Karpas-422 (cell line): ENCODE measurements around the gene OR4D11. TPM values are rescaled to one million over a fixed set of nuclear protein-coding genes. Genes with fewer than 3 reads are reported as not detected.
"Not testable (repeated sequence)": the region's sequence is repeated elsewhere in the genome, so short reads cannot be mapped to it uniquely, and the experiment has no call there.

Experiments
- DNase-seq: peaks from one replicate; pipeline ENCODE4 v3.0.0-alpha.2; 2015
- H2AFZ ChIP-seq: fragments of 200-600 bp; sonication (generic); 2 replicates; pipeline ENCODE4 v1.6.1; 2014; ENCODE audit warnings: antibody characterized with exemption, low read length, mixed read lengths
- H3K27ac ChIP-seq: fragments of 200-600 bp; sonication (generic); 2 replicates; pipeline ENCODE4 v1.5.1; 2014; ENCODE audit warnings: mild to moderate bottlenecking, low read length, moderate library complexity
- H3K27me3 ChIP-seq: fragments of 200-600 bp; sonication (generic); 2 replicates; pipeline ENCODE4 v1.6.1; 2014; ENCODE audit warnings: low read length, mixed read lengths
- H3K36me3 ChIP-seq: fragments of 200-600 bp; sonication (generic); 2 replicates; pipeline ENCODE4 v1.6.1; 2014; ENCODE audit warnings: low read length, mixed read lengths; ENCODE audit not compliant: insufficient read depth
- H3K4me1 ChIP-seq: fragments of 200-600 bp; sonication (generic); 2 replicates; pipeline ENCODE4 v1.6.1; 2014; ENCODE audit warnings: mild to moderate bottlenecking, low read length, mixed read lengths
- H3K4me2 ChIP-seq: fragments of 200-600 bp; sonication (generic); 2 replicates; pipeline ENCODE4 v1.6.1; 2014; ENCODE audit warnings: low read length, low read depth, mild to moderate bottlenecking; ENCODE audit not compliant: poor library complexity, severe bottlenecking
- H3K4me3 ChIP-seq: fragments of 200-600 bp; sonication (generic); 2 replicates; pipeline ENCODE4 v1.5.1; 2014; ENCODE audit warnings: mild to moderate bottlenecking, antibody characterized with exemption, low read length, mixed read lengths
- H3K79me2 ChIP-seq: fragments of 200-600 bp; sonication (generic); 2 replicates; pipeline ENCODE4 v1.6.1; 2014; ENCODE audit warnings: mild to moderate bottlenecking, low read length, mixed read lengths
- H3K9ac ChIP-seq: fragments of 200-600 bp; sonication (generic); 2 replicates; pipeline ENCODE4 v1.6.0; 2014; ENCODE audit warnings: low read length
- H3K9me2 ChIP-seq: fragments of 200-600 bp; sonication (generic), shearing (Covaris generic); replicated peaks from 2 replicates; pipeline ENCODE4 v1.6.0; 2014; ENCODE audit warnings: mild to moderate bottlenecking, low read length, moderate library complexity; ENCODE audit not compliant: insufficient read depth
- H3K9me3 ChIP-seq: fragments of 300-700, 200-600 bp; sonication (generic); 2 replicates; pipeline ENCODE4 v1.6.1; 2014; ENCODE audit warnings: low read length, mixed read lengths
- H4K20me1 ChIP-seq: fragments of 200-600 bp; sonication (generic); 2 replicates; pipeline ENCODE4 v1.6.1; 2014; ENCODE audit warnings: mild to moderate bottlenecking, antibody characterized with exemption, low read length, low read depth; ENCODE audit not compliant: insufficient read depth
- total RNA-seq: library from RNA; depleted of rRNA; stranded (reverse); fragments of >200 nt; shearing (Covaris generic); gene quantifications from 2 replicates; pipeline ENCODE4 v1.2.3, GENCODE V29; 2014; ENCODE audit warnings: low replicate concordance

Gene OR4D11
- total RNA-seq, 1 experiment from 2014 or later, result not detected

GRCh38 chr11:59534676-59535075, 31.3 kb downstream of the OR4D11 start:
- DNase-seq, result no peak
- H3K79me2 ChIP-seq, result no peaks in the 10 kb centered on the region
- peaks cover 9% of the 10 kb centered on the region for H3K4me1 ChIP-seq
- H4K20me1 ChIP-seq, result no peaks in the 10 kb centered on the region
- H3K36me3 ChIP-seq, result no peaks in the 10 kb centered on the region
- H3K27ac ChIP-seq, result no peak overlapping the region
- H2AFZ ChIP-seq, result no peak overlapping the region
- no peak overlapping the region for H3K9ac ChIP-seq
- no peak overlapping the region for H3K4me3 ChIP-seq
- no peak overlapping the region for H3K4me2 ChIP-seq
- no peaks in the 10 kb centered on the region for H3K9me2 ChIP-seq
- no peaks in the 10 kb centered on the region for H3K9me3 ChIP-seq
- no peaks in the 10 kb centered on the region for H3K27me3 ChIP-seq

DNA sequence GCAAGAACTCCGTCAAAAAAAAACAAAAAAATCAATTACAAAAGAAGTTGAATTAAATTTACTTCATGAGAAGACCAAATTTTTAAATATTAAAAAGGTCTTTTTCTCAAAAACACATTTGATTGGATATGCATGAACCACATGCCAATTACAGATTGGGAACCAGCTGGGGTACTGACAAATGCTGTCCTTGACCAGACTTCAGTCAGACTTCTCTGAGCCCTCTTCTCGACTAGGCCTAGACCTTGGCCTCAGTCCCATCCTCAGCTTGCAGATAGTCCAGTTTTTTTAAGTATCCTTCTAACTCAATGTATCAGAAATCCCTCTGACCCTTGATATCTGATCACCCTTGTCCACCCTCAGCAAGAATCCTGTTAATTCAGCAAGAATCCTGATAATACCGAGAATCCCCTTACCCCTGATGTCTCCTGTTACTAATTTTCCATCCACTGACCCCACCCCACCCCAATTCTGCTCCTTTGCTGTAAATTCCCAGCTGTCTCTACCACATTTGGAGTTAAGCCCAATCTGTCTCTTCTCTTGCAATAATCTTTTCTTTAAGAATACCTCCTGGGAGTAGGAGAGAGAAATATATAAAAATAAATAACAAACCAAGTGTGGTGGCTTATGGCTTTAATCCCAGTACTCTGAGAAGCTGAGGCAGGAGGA, 38.9 kb downstream of the OR4D11 start:
- no peak for DNase-seq

GRCh38 chr11:59543713-59544112, 40.3 kb downstream of the OR4D11 start:
- H3K9ac ChIP-seq, H3K79me2 ChIP-seq, H3K4me2 ChIP-seq, H3K9me2 ChIP-seq, H3K36me3 ChIP-seq, H3K27me3 ChIP-seq, H3K4me1 ChIP-seq, H3K9me3 ChIP-seq, H2AFZ ChIP-seq, H4K20me1 ChIP-seq, H3K27ac ChIP-seq, DNase-seq, H3K4me3 ChIP-seq: not testable (repeated sequence)

More for the DNA sequence above, 38.9 kb downstream of the OR4D11 start:
- Histone ChIP-seq H3K27ac (no peak overlapping the region), H3K4me1 (peaks cover 7% of the 10 kb centered on the region), H3K4me3 (no peak overlapping the region), H3K27me3 (no peaks in the 10 kb centered on the region), H3K36me3 (no peaks in the 10 kb centered on the region), H3K79me2 (no peaks in the 10 kb centered on the region), H4K20me1 (no peaks in the 10 kb centered on the region), H2AFZ (no peak overlapping the region), H3K9ac (no peak overlapping the region), H3K4me2 (no peak overlapping the region), H3K9me2 (no peaks in the 10 kb centered on the region), H3K9me3 (no peaks in the 10 kb centered on the region)

- no peaks in the 10 kb centered on the region for H3K79me2 ChIP-seq
- H3K4me3 ChIP-seq, result no peak overlapping the region
- H3K27me3 ChIP-seq, result no peaks in the 10 kb centered on the region
- no peak overlapping the region for H3K4me2 ChIP-seq
- no peak for DNase-seq
- H3K9me3 ChIP-seq, result no peaks in the 10 kb centered on the region
- no peaks in the 10 kb centered on the region for H4K20me1 ChIP-seq
- no peaks in the 10 kb centered on the region for H3K36me3 ChIP-seq
- H2AFZ ChIP-seq, result no peak overlapping the region
- H3K4me1 ChIP-seq, result peaks cover 13% of the 10 kb centered on the region
- H3K9me2 ChIP-seq, result no peaks in the 10 kb centered on the region
- H3K9ac ChIP-seq, result no peak overlapping the region
- no peak overlapping the region for H3K27ac ChIP-seq
These were observed 41.4 kb downstream of the OR4D11 start for GRCh38 chr11:59544869-59545178.

GRCh38 chr11:59545179-59546020, 42.0 kb downstream of the OR4D11 start:
- Histone ChIP-seq H3K4me3 (no peak overlapping the region), H3K36me3 (no peaks in the 10 kb centered on the region), H3K4me2 (no peak overlapping the region), H3K9me3 (no peaks in the 10 kb centered on the region), H2AFZ (no peak overlapping the region), H3K79me2 (no peaks in the 10 kb centered on the region), H3K9ac (no peak overlapping the region), H3K4me1 (peaks cover 13% of the 10 kb centered on the region), H3K9me2 (no peaks in the 10 kb centered on the region), H3K27ac (no peak overlapping the region), H3K27me3 (no peaks in the 10 kb centered on the region), H4K20me1 (no peaks in the 10 kb centered on the region)
- DNase-seq, result no peak

DNA sequence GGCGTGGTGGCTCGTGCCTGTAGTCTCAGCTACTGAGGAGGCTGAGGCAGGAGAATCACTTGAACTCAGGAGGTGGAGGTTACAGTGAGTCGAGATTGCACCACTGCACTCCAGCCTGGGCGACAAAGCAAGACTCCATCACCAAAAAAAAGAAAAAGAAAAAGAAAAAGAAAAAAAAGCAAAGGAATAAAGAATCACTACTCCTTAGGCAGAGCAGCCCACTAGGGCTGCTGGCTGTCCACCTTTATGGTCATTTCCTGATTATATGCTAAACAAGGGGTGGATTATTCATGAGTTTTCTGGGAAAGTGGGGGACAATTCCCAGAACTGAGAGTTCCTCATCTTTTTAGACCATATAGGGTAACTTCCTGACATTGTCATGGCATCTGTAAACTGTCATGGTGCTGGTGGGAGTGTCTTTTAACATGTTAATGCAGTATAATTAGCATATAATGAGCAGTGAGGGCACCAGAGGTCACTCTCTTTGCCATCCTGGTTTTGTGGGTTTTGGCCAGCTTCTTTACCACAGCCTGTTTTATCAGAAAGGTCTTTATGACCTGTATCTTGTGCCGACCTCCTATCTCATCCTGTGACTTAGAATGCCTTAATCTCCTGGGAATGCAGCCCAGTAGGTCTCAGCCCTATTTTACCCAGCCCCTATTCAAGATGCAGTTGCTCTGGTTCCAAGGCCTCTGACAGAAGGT, 44.4 kb downstream of the OR4D11 start:
- H2AFZ ChIP-seq, H3K4me2 ChIP-seq, H3K79me2 ChIP-seq, H3K36me3 ChIP-seq, H3K27ac ChIP-seq, H3K9ac ChIP-seq, H3K4me3 ChIP-seq, H3K9me2 ChIP-seq, DNase-seq, H4K20me1 ChIP-seq, H3K9me3 ChIP-seq, H3K27me3 ChIP-seq: not testable (repeated sequence)
- peaks cover 29% of the 10 kb centered on the region for H3K4me1 ChIP-seq

GRCh38 chr11:59548309-59548656, 44.9 kb downstream of the OR4D11 start:
- H3K4me1 ChIP-seq, result peaks cover 29% of the 10 kb centered on the region
- H3K79me2 ChIP-seq, result no peaks in the 10 kb centered on the region
- H3K4me3 ChIP-seq, result no peak overlapping the region
- H3K36me3 ChIP-seq, result no peaks in the 10 kb centered on the region
- H3K9ac ChIP-seq, result no peak overlapping the region
- no peaks in the 10 kb centered on the region for H3K9me3 ChIP-seq
- H3K27ac ChIP-seq, result no peak overlapping the region
- no peaks in the 10 kb centered on the region for H3K27me3 ChIP-seq
- DNase-seq, result no peak
- no peaks in the 10 kb centered on the region for H4K20me1 ChIP-seq
- no peaks in the 10 kb centered on the region for H3K9me2 ChIP-seq
- H3K4me2 ChIP-seq, result no peak overlapping the region
- no peak overlapping the region for H2AFZ ChIP-seq

DNA sequence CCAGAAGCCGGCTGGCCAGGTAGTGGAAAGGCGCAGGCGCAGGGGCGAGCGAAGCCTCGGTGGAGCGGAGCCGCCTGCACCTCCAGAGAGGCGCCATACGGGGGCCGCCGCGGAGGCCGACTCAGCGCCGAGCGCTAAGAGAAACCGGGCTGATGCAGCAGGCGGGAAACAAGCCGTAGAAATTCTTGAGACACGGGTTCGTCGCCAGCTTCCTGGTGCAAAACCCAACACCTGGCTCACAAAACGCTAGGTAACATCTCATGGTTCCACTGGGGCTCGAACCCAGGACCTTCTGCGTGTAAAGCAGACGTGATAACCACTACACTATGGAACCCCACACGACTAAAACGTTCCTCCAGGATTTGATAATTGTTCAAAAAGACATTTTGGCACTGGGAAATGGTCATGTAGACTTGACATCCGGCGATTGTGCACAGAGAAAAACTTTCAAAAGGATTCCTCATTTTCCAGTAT, 47.0 kb downstream of the OR4D11 start:
- Histone ChIP-seq H3K9me2 (no peaks in the 10 kb centered on the region), H3K9me3 (no peaks in the 10 kb centered on the region), H3K79me2 (no peaks in the 10 kb centered on the region), H3K9ac (peak overlapping the region; percentile 69), H3K36me3 (no peaks in the 10 kb centered on the region), H2AFZ (peak overlapping the region; percentile 90), H4K20me1 (no peaks in the 10 kb centered on the region), H3K27ac (peak overlapping the region; percentile 75), H3K27me3 (no peaks in the 10 kb centered on the region), H3K4me2 (peak overlapping the region; percentile 80), H3K4me3 (peak overlapping the region; percentile 69), H3K4me1 (peaks cover 29% of the 10 kb centered on the region)
- peak; percentile 98 for DNase-seq
